Measurements from ENCODE around the gene ARFRP1.
A peak's percentile ranks its signal among the peaks of the same experiment; 100 is the strongest.

The ARFRP1 gene, protein sequence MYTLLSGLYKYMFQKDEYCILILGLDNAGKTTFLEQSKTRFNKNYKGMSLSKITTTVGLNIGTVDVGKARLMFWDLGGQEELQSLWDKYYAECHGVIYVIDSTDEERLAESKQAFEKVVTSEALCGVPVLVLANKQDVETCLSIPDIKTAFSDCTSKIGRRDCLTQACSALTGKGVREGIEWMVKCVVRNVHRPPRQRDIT

DNA sequence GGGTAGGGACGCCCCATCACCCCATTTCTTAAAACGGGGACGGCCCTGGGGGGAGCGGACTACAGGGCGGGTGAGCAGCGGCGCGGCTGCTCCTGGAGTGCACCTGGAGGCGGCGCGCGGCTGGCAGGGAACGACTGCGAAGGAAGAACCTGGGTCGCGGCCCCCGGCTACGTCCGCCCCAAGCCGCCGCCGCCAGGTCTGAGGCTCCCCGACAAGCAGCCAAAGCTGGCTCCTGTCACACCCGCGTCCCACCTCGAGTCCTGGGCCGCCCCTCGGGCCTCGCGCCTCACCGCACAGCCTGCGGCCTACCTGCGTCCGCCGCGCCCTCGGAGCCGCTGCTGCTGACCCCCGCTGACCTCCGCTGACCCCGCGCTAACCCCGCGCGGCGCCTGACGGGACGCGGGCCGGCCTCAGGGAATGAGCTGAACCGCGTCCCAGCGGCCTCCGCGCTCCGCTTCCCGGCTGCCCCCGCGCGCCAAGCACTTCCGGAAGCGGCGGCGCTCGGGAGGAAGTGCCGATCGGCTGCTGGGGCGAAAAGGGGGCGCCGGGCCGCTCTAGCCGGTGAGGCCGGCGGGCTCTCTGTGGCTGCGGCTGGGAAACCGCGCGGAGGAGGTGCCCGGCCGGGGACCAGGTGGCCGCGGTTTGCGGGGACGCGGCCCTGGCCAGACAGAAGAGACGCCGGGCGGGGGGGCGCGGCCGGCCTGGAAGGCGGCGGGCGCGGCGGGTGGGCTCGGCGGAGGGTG, at the start of gene ARFRP1, which contains the start of gene ZGPAT:
TSS of gene ARFRP1 (minus strand) at position 419 of the 743 bp plus-strand sequence. CDS start 885 bp downstream, outside the sequence.
TSS of gene ZGPAT (plus strand) at position 482 of the 743 bp plus-strand sequence. CDS start 542 bp downstream, outside the sequence.
- DNase-seq, result peak; percentile 93

DNA sequence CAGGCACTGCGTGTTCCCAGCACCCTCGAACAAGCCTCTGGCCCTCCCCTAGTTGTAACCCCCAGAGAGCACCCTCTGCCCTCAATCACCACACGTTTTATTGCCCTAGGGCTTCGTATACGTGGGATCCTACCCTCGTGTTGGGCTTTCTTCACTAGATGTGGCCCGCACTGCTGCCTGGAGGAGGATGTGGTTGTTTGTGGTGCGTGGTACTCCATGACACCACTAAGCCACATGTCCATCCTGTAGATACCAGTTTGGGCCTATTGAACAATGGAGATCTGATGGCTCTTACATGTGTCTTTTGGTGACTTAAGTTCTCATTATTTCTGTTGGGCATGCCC, 48.8 kb upstream of the ARFRP1 start:
- DNase-seq, result peak; percentile 25

DNA sequence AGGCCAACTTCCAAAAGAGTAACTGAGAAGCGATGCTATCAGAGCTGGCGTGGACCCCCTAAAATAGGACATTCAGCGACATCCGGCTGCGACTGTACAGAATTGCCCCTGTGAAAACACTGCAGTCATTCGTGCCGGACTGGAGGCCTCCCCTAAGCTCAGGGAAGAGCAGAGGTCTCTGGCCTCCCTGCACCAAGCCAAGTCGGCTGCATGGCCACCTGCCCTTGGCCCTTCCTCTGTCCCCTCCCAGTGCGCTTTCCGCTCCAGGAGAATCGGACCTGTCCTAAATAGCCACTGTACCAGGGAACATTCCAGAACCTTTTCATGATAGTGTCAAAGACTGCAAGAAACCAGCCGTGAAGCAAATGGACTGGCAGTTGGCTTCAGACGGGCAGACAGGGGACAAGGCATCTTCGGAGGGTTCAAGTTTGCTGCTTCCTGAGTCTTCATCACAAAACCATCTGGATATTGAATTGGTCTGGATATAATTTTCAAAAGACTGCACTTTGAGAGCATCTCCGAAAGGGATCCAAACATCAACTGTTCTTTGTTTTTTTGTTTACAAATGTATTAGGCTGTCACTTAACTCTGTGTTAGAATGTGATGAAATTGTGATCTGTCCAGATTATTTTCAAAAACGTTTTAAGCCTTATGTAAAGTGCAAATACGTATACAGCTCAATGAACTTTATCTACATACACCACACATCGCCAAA, 48.3 kb upstream of the ARFRP1 start:
- DNase-seq, result no peak

DNA sequence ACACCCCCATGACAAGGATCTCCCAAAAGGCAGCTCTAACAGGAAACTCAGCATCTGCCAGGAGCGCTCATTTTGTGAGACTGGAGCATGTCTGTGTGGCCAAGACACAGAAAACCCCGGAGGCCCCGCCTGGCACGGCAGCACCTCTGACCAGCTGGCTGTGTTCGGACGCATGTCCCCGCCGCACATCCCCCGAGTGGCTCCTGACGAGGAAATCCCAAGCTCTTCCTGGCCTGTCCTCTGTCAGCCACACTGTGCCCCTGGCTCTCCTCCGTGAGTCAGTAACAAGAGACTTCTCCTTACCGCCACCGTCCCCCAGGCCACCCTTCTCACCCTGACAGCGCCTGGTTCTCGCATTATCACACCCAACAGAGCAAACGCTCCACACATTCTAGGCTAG, 46.2 kb upstream of the ARFRP1 start:
- DNase-seq, result no peak

DNA sequence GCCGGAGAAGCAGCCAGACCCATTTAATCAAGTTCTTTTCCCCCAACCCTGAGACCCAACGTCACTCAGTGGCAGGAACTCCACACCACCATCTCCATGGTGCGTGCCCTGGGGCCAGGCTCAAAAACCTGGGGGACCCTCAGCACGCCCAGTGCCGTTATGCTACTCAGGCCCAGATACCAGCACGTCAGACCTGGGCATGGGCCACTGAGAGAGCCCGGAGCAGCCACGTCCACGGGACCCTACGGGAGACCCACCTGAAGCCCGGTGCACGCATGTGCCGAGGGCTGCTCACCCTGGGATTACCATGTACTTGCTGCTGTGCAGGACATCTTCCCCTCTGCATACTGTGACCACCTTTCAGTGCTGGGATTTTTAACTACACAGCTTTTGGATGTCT, 45.6 kb upstream of the ARFRP1 start:
- no peak for DNase-seq

DNA sequence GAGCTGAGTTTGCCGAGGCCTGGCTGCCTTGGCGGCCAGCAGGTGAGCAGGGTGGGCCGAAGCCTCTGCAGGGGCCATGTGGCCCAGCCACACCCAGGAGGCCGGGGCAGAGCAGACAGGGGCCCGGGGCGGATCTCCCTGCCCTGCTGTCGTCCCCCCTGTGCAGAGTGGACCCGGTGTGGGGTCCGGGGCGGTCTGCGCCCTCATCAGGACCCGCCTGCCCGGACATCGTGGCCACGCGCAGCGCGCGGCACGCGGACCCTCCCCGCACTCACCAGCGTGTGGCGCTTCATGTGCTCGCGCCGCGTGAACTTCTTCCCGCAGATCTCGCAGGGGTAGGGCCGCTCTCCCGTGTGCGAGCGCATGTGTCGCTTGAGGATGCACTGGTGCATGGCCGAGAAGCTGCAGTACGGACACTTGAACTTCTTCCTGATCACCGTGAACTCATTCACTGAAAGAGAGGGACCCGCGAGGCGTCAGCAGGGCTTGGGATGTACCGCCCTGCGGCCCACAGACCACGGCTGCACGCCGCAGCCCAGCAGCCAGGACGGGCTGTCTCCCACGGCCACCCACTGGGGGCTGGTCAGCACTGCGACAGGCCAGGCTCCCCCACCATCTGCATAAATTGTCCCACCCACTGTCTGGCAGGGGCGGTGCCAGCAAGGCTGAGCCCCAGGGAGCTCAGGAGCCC, 44.8 kb upstream of the ARFRP1 start:
- no peak for DNase-seq

DNA sequence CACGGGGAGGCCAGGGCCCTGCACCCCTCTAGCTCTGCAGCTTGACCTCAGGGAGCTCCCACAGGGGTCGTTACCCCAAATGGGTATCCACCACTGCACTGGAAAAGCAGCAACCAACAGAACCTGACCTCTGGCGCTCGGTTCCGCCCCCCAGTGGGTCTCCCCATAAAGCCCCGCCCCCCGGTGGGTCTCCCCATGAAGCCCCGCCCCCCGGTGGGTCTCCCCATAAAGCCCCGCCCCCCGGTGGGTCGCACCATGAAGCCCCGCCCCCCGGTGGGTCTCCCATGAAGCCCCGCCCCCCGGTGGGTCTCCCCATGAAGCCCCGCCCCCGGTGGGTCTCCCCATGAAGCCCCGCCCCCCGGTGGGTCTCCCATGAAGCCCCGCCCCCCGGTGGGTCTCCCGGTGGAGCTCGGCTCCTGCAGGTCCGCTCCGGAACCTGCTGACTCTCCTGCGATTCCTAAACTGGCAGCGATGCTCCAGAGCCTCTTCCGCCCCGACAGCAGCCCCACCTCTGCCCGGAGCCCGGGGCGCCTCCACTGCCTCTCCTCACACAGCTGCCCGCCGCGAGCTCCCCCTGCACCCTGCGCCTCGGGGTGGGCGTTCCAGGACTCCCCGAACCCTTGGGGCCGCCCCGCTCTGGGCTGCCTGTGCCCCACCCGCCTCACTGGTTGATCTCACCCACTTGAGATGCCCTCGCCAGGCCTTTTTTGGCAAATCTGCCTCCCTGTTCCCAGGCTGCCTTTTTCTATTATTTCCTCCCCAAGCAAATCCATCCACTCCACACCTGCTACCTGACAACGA, 43.9 kb upstream of the ARFRP1 start:
- DNase-seq, result no peak

DNA sequence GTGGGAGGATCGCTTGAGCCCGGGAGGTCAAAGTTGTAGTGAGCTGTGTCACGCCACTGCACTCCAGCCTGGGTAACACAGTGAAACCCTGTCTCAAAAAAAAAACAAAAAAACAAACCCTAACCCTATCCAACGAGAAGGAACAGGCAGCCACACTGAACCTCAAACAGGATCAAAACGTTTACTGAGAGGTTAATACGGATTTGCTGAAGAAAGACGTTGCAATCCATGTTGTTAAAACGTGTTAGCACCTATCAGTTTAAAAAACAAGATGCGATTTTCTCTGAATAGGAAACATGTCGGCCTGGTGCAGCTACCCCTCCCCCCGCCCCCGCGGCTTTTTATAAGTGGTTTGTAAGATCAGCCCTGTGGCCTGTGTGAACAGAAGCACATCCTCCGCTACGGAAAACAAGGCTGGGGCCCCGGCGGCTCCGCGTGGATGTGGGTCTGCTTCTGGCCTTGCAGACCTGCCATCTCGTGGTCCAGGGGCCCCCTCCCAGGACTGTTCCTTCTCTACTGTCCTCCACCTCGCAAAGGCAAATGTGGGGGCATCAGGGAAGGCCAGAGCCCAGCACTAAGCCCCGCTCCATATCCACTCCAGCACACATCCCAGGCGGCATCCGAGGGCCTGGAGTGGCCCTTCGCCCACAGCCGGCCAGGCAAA, 43.2 kb upstream of the ARFRP1 start:
- DNase-seq, result no peak

DNA sequence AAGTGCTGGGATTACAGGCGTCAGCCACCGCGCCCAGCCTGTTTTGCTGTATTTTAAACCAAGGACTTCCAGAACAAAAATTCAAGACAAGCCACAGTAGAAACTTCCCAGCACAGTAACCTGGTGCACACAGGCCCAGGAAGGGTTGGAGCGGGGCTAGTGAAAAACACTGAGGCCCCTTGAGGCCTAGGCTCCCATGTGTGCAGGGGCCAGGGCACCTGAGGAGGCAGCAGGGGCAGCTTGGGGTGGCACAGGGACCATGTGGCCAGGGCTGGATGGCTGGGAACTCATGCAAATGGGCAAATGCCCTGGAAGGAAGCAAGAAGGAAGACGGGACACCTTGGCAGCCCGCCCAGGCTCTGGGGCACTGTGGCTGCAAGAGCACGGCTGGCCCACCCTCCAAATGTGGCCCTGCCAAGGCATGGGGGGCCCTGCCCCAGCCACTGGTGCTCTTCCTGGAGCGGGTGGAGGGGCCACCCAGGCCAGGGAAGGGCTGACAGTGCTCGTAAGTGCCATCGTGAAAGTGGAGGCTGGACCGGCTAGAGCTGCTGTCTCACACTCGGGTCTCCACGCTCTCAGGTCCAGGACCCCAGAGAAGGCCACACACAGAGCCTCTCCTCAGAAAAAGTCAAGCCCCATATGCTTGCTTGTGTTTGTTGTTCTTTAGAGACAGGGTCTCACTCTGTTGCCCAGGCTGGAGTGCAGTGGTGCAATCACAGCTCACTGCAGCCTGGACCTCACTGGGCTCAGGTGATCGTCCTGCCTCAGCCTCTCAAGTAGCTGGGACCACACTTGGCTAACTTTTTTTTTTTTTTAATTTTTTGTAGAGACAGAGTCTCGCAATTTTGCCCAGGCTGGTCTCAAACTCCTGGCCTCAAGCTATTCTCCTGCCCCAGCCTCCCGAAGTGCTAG, 42.1 kb upstream of the ARFRP1 start:
- DNase-seq, result no peak

DNA sequence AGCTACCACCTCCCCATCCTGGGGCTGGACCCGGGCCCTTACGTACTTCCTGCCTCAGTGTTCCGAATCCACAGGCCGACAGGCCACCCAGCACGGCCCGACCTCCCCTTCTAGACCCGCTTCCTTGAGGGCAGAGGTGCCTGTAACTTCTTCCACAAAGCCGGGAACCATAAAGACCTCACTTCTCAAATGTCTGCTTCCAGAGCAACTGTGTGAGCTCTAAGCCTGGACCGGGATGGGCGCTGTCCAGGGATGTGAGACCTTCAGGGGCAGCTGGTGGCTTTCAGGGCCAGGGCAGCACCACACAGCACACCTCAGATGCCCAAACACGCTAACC, 41.1 kb upstream of the ARFRP1 start:
- no peak for DNase-seq

DNA sequence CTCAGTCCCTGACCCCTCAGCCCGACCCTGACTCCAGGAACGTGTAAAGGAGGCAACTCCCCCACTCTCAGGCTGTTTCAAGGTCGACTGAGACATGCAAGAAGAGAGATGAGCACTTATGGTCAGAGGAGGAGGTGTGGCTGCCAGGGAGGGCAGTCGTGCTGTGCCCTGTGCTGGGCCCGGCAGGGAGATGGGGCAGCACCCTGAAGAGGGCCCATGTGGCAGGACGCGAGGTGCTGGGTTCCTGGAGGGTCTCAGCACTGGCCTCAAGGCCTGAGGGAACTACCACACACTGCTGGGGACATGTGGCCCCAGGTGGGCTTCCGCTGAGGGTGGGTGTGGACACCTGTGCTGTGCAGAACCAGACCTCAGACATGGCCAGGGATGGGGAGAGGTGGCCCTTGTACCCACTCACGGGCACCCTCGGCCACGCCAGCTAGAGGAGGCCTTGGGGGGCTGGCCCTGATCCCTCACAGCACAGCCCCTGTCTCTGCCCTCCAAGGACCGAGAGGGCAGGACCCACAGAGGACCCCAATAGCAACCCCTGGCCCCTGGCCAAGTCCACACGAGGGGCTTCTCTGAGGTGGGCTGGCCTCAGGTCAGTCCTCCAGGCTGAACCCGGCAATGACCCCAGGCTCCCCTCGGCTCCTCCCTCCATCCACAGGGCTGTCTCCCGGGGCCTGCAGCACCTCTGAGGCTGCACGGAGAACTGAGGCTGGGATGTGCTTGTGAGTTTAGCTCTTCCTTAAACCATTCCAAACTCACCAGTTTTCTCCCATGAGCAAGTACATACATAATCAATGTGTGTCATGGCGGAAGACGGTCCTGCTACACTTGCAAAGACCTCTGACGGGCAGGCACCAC, 40.5 kb upstream of the ARFRP1 start:
- no peak for DNase-seq

DNA sequence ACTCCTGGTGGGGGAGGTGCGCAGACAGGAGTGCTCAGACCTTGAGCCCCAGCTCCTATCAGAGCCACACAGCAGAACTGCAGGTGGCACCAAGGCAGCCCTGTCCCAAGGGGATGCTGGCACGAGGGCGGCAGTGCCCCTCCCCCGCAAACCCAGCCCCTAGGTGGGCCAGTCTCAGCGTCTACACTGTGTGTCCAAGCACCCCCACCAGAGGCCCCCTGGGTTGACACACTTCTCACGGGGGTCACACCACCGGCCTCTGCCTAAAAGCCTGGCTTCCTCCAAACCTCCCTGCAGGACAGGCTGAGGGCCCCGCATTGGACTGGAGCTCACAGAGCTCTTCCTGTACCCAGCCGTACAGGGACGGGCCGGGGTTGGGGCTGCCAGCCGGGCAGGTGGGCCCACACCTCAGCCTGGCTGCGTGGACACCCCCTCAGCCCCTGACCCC, 39.9 kb upstream of the ARFRP1 start:
- no peak for DNase-seq

DNA sequence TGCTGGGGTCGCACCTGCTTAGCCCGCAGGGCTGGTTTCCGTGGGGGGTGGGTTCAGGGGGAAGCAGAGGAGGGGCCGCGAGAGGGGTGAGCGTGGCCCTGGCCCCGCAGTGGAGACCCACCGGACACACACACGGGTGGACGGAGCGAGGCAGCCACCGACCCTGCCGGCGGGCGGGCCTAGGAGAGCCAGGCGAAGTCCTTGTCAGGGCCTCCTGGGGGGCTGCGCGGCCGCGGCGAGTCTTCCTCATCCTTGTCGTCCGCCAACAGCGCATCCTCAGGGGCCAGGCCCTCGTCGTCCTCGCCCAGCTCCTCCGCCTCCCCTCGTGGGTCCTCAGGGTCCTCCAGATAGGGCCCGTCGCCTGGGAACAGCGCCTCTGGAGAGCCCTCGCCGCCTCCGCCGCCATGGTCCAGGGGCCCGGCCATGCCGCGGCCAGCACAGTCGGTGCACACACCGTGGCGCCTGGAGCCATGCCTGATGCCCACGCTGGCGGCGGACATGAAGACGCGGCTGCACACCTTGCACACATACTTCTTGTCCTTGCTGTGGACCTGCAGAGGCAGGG, 39.1 kb upstream of the ARFRP1 start:
- DNase-seq, result no peak

DNA sequence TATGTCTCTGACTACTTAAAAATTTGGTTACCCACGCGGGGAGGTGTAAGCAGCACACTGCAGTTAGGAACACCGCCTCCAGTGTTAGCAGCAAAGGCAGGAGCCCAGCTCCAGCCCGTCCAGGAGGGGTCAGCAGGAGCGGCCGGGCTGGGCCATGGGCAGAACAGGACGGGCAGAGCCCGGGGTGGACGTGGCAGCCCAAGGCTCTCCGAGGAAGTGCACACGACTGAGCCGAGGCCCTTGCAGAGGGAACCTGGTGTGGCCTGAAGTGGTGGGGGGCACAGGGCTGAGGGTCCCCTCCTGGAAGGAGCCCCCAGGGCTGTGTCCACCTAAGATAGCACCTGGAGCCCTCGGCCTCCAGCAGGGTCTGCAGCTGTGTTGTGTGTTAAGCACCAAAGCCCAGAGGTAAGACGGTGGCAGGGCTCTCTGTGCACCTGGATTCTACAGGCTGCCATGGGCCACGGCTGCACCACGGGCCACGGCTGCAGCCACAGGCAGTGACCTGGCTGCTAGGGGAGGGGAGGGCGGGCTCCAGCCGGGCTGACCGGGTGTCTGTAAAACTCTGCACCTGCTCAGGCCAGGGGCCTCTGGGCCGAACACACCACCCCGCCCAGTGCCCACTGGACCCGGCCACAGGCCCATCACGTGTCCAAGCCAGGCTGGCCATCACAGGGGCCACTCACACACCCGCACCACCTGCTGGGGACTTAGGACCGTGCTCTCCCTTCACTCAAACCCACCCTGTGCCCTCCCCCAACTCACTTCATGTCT, 38.4 kb upstream of the ARFRP1 start:
- DNase-seq, result no peak

DNA sequence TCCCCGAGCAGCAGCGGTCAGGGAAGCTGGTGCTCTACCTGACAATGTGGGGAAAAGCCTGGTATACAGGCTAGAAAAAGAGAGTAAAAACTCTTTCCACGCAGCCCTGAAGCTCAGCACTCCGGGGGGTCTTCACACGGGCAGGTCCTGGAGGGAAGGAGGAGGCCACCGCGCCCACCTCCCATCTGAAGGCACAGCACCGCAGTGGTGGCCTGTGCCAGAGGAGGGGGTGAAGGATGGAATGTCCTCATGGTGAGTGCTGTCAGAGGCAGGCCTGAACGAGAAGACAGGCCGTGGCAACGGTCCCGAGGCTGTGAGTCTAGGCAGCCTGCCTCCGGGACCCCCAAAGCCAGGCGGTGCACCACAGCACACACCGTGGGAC, 37.6 kb upstream of the ARFRP1 start:
- no peak for DNase-seq

DNA sequence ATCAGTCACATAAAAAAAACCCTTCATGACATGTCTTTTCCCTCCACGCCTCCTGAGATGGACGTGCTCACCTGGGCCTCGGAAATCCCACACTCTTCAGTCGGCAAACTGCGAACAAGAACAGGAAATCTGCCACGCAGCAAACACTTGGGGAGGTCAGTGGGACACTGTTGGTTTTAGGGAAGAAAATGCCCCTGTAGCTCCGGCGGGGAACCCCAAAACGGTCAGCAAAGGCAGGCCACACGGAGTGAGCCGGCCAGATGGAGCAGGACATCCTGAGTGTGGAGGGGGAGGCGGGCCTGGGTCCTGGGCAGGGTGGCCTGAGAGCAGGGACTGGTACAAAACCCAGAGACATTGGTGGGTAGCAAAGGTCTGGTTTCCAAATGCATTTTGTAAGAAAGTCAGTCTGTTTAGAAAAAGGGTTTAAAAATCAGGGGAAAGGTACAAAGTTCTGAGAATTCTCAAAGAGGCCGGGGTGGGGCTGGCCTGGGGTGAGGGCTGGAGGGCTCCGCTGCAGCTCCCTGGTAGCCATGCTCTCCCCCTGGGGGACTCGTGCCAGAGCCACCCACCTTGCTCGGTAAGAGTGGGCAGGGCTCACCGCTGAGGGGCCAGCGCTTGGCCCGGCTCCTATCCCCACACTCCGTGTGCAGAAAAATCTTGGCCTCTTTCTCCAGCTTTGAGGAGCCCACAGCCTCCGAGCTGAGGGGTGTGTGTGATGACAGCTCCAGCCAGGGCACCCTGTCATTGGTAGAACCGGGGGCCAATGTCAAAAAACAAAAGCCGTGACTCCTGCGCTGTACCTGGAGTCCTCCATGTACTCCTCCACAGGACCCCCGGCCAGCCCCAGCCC, 37.0 kb upstream of the ARFRP1 start:
- no peak for DNase-seq

DNA sequence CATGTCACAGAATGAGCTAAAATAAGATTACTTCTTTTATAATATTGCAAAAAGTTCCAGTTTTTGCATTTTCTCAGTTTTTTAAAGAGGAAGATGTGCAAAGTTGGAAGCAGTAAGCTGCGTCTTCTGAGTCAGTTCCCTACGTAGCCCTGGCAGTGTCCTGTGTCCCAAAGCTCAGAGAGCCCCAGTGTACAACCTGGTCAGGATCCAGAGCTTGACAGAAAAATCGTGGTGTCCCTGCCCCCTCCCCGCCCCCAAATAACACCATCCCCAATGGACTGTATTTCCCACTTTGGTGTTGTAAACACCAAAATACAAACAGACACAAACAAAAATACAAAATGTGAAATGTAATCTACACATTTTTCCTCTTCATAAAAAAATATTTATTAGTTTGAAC, 36.4 kb upstream of the ARFRP1 start:
- DNase-seq, result no peak

All from hematopoietic multipotent progenitor cell treated with erythropoietin and hydrocortisone succinate and interleukin-3 and kit ligand, for 6 days (in vitro differentiated cells).